DND-41 (cell line): ENCODE measurements around the gene CHN2.

ENCODE experiments used
- ATAC-seq: fragments of 200-7000 bp; cut with Tn5 transposase; 3 replicates; pipeline ENCODE4 v1.9.1; 2021; ENCODE audit warnings: low read depth; ENCODE audit not compliant: insufficient read depth
- DNase-seq: peaks from one replicate; pipeline ENCODE4 v3.0.0-alpha.2; 2020
- H2AFZ ChIP-seq: 2 replicates; pipeline ENCODE4 v1.6.0; 2012; ENCODE audit warnings: low read depth, low read length
- H3K27ac ChIP-seq: 2 replicates; pipeline ENCODE4 v1.5.1; 2012; ENCODE audit warnings: low read length, inconsistent platforms
- H3K27me3 ChIP-seq: fragments of 200-600 bp; sonication (generic); 2 replicates; pipeline ENCODE4 v1.6.0; 2012; ENCODE audit warnings: low read length, mild to moderate bottlenecking, inconsistent platforms; ENCODE audit not compliant: insufficient read depth, poor library complexity
- H3K36me3 ChIP-seq: 2 replicates; pipeline ENCODE4 v1.5.1; 2012; ENCODE audit warnings: low read length, inconsistent platforms; ENCODE audit not compliant: insufficient read depth
- H3K4me1 ChIP-seq: 2 replicates; pipeline ENCODE4 v1.5.1; 2012; ENCODE audit warnings: mild to moderate bottlenecking, low read length; ENCODE audit not compliant: insufficient read depth
- H3K4me2 ChIP-seq: 2 replicates; pipeline ENCODE4 v1.6.0; 2012; ENCODE audit warnings: mild to moderate bottlenecking, moderate library complexity, low read length, inconsistent platforms; ENCODE audit not compliant: insufficient read depth
- H3K4me3 ChIP-seq, 2 experiments: fragments of 200-600 bp in 1 of 2; shearing (Covaris generic) in 1 of 2; 2 replicates each; pipeline ENCODE4 v1.5.1; 2012 to 2016; ENCODE audit warnings: inconsistent platforms in 2 of 2, low read length in 2 of 2, mild to moderate bottlenecking in 2 of 2, low read depth in 1 of 2, moderate library complexity in 1 of 2
- H3K79me2 ChIP-seq: 2 replicates; pipeline ENCODE4 v1.6.0; 2012; ENCODE audit warnings: low read length, inconsistent platforms; ENCODE audit not compliant: insufficient read depth
- H3K9ac ChIP-seq: 2 replicates; pipeline ENCODE4 v1.6.0; 2012; ENCODE audit warnings: low read depth, mild to moderate bottlenecking, inconsistent platforms, low read length, moderate library complexity
- H3K9me3 ChIP-seq: 2 replicates; pipeline ENCODE4 v1.5.1; 2012; ENCODE audit warnings: low read length, moderate library complexity, mild to moderate bottlenecking, inconsistent platforms; ENCODE audit not compliant: insufficient read depth, severe bottlenecking
- H4K20me1 ChIP-seq: 2 replicates; pipeline ENCODE4 v1.6.0; 2012; ENCODE audit warnings: low read length; ENCODE audit not compliant: insufficient read depth
- EZH2 ChIP-seq: IDR thresholded peaks from 3 replicates; pipeline ENCODE4 v1.6.1; 2012; ENCODE audit warnings: borderline replicate concordance, low read depth, mild to moderate bottlenecking, moderate library complexity, low read length, inconsistent platforms; ENCODE audit not compliant: severe bottlenecking
- TF ChIP-seq, protein P1 (sequence below): IDR thresholded peaks from 2 replicates; pipeline ENCODE4 v1.5.1; 2012; ENCODE audit warnings: borderline replicate concordance, low read length, moderate library complexity, mild to moderate bottlenecking; ENCODE audit not compliant: poor library complexity, severe bottlenecking; ENCODE audit errors: extremely low read depth

The CHN2 gene

DNA sequence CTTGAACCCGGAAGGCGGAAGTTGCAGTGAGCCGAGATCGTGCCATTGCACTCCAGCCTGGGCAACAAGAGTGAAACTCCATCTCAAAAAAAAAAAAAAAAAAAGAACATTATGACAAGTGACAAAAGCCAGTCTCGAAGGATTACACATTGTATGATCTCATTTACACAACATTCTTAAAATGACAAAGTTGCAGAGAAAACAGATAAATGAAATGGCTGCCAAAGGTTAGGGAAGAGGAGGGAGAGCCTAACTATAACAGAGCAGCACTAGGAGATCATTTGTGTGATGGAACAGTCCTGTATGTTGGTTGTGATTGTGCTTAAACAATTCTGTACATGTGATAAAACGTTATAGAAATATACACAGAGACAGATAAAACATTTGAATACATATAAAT lies 32.0 kb upstream of the CHN2 start:
- no peak overlapping the region for H3K4me2 ChIP-seq
- no peaks in the 10 kb centered on the region for H3K36me3 ChIP-seq
- no peak overlapping the region for H2AFZ ChIP-seq
- no peak for ATAC-seq
- no peaks in the 10 kb centered on the region for H4K20me1 ChIP-seq
- no peak for TF ChIP-seq EZH2
- TF ChIP-seq, protein P1, sequence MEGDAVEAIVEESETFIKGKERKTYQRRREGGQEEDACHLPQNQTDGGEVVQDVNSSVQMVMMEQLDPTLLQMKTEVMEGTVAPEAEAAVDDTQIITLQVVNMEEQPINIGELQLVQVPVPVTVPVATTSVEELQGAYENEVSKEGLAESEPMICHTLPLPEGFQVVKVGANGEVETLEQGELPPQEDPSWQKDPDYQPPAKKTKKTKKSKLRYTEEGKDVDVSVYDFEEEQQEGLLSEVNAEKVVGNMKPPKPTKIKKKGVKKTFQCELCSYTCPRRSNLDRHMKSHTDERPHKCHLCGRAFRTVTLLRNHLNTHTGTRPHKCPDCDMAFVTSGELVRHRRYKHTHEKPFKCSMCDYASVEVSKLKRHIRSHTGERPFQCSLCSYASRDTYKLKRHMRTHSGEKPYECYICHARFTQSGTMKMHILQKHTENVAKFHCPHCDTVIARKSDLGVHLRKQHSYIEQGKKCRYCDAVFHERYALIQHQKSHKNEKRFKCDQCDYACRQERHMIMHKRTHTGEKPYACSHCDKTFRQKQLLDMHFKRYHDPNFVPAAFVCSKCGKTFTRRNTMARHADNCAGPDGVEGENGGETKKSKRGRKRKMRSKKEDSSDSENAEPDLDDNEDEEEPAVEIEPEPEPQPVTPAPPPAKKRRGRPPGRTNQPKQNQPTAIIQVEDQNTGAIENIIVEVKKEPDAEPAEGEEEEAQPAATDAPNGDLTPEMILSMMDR: no peak
- H3K4me3 ChIP-seq: no peak overlapping the region
- peaks cover 20% of the 10 kb centered on the region for H3K4me1 ChIP-seq
- no peaks in the 10 kb centered on the region for H3K27me3 ChIP-seq
- H3K79me2 ChIP-seq: no peaks in the 10 kb centered on the region
- H3K27ac ChIP-seq: no peak overlapping the region
- DNase-seq: no peak
- no peaks in the 10 kb centered on the region for H3K9me3 ChIP-seq
- no peak overlapping the region for H3K9ac ChIP-seq

DNA sequence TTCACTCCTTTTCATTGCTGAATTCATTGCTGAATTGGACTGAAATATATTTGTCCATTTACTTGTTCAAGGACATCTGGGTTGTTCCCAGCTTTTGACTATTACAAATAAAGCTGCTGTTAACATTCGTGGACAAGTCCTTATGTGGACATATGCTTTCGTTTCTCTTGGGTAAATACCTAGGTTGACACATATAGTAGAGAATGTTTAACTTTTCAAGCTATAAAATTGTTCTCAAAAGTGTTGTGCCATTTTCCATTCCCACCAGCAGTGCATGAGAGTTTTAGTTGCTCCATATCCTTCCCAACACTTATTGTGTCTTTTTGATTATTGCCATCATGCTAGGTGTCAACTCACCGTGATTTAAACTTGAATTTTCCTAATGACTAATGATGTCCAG lies 30.7 kb upstream of the CHN2 start:
- H3K27me3 ChIP-seq: no peaks in the 10 kb centered on the region
- H3K9ac ChIP-seq: no peak overlapping the region
- no peak overlapping the region for H2AFZ ChIP-seq
- H3K9me3 ChIP-seq: no peaks in the 10 kb centered on the region
- DNase-seq (no peak), ATAC-seq (no peak)
- H4K20me1 ChIP-seq: no peaks in the 10 kb centered on the region
- H3K4me1 ChIP-seq: peaks cover 8% of the 10 kb centered on the region; the same call in 1 of the 2 replicates
- H3K36me3 ChIP-seq: no peaks in the 10 kb centered on the region
- TF ChIP-seq, protein P1: no peak
- no peak for TF ChIP-seq EZH2
- H3K4me3 ChIP-seq: no peak overlapping the region
- H3K4me2 ChIP-seq: no peak overlapping the region
- no peak overlapping the region for H3K27ac ChIP-seq
- no peaks in the 10 kb centered on the region for H3K79me2 ChIP-seq

DNA sequence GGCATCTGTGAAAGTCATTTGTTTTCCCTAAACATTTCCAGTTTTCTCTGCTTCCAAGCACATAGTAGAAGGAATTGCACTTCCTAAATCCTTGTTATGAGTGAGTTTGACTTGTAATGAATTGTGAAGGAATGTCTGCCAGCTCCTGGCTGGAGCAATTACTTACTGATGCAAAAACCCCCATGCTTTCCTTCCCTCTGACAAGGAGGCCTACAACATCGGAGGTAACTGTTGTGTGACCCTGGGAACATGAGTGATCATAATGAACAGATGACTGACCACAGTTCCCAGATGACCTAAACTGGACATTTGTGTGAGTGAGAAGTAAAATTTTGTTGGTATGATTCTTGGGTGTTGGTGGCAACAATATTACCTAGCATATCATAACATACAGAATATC lies 26.9 kb upstream of the CHN2 start:
- TF ChIP-seq, protein P1: no peak
- TF ChIP-seq EZH2: no peak
- Histone ChIP-seq H3K9ac (no peak overlapping the region), H3K36me3 (no peaks in the 10 kb centered on the region), H3K4me2 (no peak overlapping the region), H3K27ac (no peak overlapping the region), H2AFZ (no peak overlapping the region), H3K9me3 (no peaks in the 10 kb centered on the region), H3K4me1 (no peaks in the 10 kb centered on the region), H4K20me1 (no peaks in the 10 kb centered on the region), H3K4me3 (no peak overlapping the region), H3K79me2 (no peaks in the 10 kb centered on the region; the same call in 1 of the 2 replicates), H3K27me3 (no peaks in the 10 kb centered on the region)
- ATAC-seq: no peak
- no peak for DNase-seq

DNA sequence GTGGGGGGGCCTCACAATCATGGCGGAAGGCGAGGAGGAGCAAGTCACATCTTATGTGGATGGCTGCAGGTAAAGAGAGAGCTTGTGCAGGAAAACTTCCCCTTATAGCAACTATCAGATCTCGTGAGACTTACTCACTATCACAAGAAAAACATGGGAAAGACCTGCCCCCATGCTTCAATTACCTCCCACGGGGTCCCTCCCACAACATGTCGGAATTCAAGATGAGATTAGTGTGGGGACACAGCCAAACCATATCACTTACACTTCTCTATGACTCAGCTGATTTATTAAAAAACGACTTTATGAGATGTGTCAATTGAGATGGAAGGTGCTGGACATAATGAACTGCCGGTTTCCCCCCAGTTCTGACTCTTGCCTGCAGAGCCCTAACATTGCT lies 23.8 kb upstream of the CHN2 start:
- TF ChIP-seq, protein P1: no peak
- no peak for TF ChIP-seq EZH2
- Histone ChIP-seq H3K4me3 (no peak overlapping the region), H3K9ac (no peak overlapping the region), H4K20me1 (no peaks in the 10 kb centered on the region), H3K4me1 (peaks cover 4% of the 10 kb centered on the region), H3K79me2 (no peaks in the 10 kb centered on the region; the same call in 1 of the 2 replicates), H2AFZ (no peak overlapping the region), H3K27me3 (no peaks in the 10 kb centered on the region), H3K36me3 (no peaks in the 10 kb centered on the region), H3K27ac (no peak overlapping the region), H3K9me3 (no peaks in the 10 kb centered on the region), H3K4me2 (no peak overlapping the region)
- DNase-seq (no peak), ATAC-seq (no peak)
